Measurements from ENCODE around the gene FAM168A.

DNA sequence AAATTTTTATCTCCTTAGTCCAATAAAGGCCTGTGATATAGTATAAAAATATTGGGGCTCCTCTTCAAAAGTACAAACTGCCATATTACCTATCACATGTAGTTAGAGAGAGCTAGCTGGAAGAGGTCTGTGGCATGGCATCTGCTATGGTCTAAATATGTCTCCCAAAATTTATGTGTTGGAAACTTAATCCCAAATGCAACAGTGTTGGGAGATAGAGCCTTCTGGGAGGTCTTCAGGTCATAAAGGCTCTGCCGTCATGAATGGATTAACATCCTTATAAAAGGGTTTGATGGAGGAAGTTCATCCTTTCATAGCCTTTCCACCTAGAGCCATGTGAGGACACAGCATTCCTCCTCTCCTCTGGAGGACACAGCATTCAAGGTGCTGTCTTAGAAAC lies 116.3 kb downstream of the FAM168A start:
- TF ChIP-seq, protein P1, sequence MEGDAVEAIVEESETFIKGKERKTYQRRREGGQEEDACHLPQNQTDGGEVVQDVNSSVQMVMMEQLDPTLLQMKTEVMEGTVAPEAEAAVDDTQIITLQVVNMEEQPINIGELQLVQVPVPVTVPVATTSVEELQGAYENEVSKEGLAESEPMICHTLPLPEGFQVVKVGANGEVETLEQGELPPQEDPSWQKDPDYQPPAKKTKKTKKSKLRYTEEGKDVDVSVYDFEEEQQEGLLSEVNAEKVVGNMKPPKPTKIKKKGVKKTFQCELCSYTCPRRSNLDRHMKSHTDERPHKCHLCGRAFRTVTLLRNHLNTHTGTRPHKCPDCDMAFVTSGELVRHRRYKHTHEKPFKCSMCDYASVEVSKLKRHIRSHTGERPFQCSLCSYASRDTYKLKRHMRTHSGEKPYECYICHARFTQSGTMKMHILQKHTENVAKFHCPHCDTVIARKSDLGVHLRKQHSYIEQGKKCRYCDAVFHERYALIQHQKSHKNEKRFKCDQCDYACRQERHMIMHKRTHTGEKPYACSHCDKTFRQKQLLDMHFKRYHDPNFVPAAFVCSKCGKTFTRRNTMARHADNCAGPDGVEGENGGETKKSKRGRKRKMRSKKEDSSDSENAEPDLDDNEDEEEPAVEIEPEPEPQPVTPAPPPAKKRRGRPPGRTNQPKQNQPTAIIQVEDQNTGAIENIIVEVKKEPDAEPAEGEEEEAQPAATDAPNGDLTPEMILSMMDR (IDR thresholded peaks at IDR 0.05): no peak
- TF ChIP-seq EP300 (IDR thresholded peaks at IDR 0.05; ENCODE audit: low read depth) (no peak), POLR2A (IDR thresholded peaks at IDR 0.05) (no peak), POLR2AphosphoS5 (IDR thresholded peaks at IDR 0.05) (no peak)
